ENCODE results near the gene ADARB2.

- TF ChIP-seq YY1 (IDR thresholded peaks at IDR 0.05; ENCODE audit: low read depth) (no peak), TAF1 (IDR thresholded peaks at IDR 0.05; ENCODE audit: low read depth) (no peak), MAX (IDR thresholded peaks at IDR 0.05) (no peak)
These were observed 505.0 kb downstream of the ADARB2 start for GRCh38 chr10:1232164-1232911.

All from Ishikawa (cell line).